HG03025 (cell line): ENCODE data around the gene OR2Z1.

Experiments used
- ATAC-seq: cut with Tn5 transposase; IDR thresholded peaks from one replicate; pipeline ENCODE4 v1.9.1; 2021; ENCODE audit warnings: mild to moderate bottlenecking, moderate library complexity; ENCODE audit not compliant: unreplicated experiment, low FRiP score

Gene OR2Z1

GRCh38 chr19:8721334-8721733, at the start of gene OR2Z1:
Gene OR2Z1 (plus strand): TSS chr19:8721634. CDS start chr19:8731029, 9,395 bp downstream.
- no peak for ATAC-seq

- no peak for ATAC-seq
Measured at GRCh38 chr19:8673276-8673891, 48.0 kb upstream of the OR2Z1 start.

- ATAC-seq, result no peak
Measured at GRCh38 chr19:8675066-8675465, 46.4 kb upstream of the OR2Z1 start.

GRCh38 chr19:8678244-8678807, 43.1 kb upstream of the OR2Z1 start:
- ATAC-seq, result no peak

- no peak for ATAC-seq
Measured at GRCh38 chr19:8680676-8681344, 40.6 kb upstream of the OR2Z1 start.

- ATAC-seq, result no peak
Measured at GRCh38 chr19:8681345-8682029, 39.9 kb upstream of the OR2Z1 start.

GRCh38 chr19:8682472-8682871, 39.0 kb upstream of the OR2Z1 start:
- no peak for ATAC-seq

- no peak for ATAC-seq
Measured at GRCh38 chr19:8682931-8683330, 38.5 kb upstream of the OR2Z1 start.

- ATAC-seq, result no peak
Measured at GRCh38 chr19:8684001-8684902, 37.2 kb upstream of the OR2Z1 start.

GRCh38 chr19:8686549-8686948, 34.9 kb upstream of the OR2Z1 start:
- ATAC-seq, result no peak

GRCh38 chr19:8688930-8689329, 32.5 kb upstream of the OR2Z1 start:
- no peak for ATAC-seq

GRCh38 chr19:8690753-8691539, 30.5 kb upstream of the OR2Z1 start:
- ATAC-seq, result no peak

- no peak for ATAC-seq
Measured at GRCh38 chr19:8695501-8695900, 25.9 kb upstream of the OR2Z1 start.

GRCh38 chr19:8695911-8696310, 25.5 kb upstream of the OR2Z1 start:
- no peak for ATAC-seq

- ATAC-seq, result no peak
Measured at GRCh38 chr19:8696993-8697392, 24.4 kb upstream of the OR2Z1 start.

- ATAC-seq, result no peak
Measured at GRCh38 chr19:8697671-8698432, 23.6 kb upstream of the OR2Z1 start.

GRCh38 chr19:8698433-8699063, 22.9 kb upstream of the OR2Z1 start, which contains the start of gene ACTL9:
Gene ACTL9 (minus strand): TSS chr19:8698795. CDS start chr19:8698701, 94 bp downstream.
- ATAC-seq, result no peak

- ATAC-seq, result no peak
Measured at GRCh38 chr19:8699908-8700307, 21.5 kb upstream of the OR2Z1 start.
